GM23248 (cell line): ENCODE results near the gene GLOD5.

Experiments used
- EZH2 ChIP-seq: fragments of 200-600 bp; sonication (generic); IDR thresholded peaks from 2 replicates; pipeline ENCODE4 v1.6.1; 2018; ENCODE audit warnings: antibody characterized with exemption, mild to moderate bottlenecking; ENCODE audit not compliant: insufficient read depth, poor library complexity, severe bottlenecking
- EZH2phosphoT487 ChIP-seq: fragments of 200-600 bp; sonication (generic); IDR thresholded peaks from 2 replicates; pipeline ENCODE4 v1.6.1; 2018; ENCODE audit warnings: antibody characterized with exemption, moderate library complexity, mild to moderate bottlenecking, low read depth; ENCODE audit not compliant: insufficient read depth

- no peak for TF ChIP-seq EZH2
- TF ChIP-seq EZH2phosphoT487: no peak
Observed at GRCh38 chrX:48802905-48803200, 41.3 kb downstream of the GLOD5 start.
